HG02973 (cell line): ENCODE data around the gene ITGAX.
"Not testable (repeated sequence)": the region's sequence is repeated elsewhere in the genome, so short reads cannot be mapped to it uniquely, and the experiment has no call there.

ENCODE experiments used
- ATAC-seq: cut with Tn5 transposase; IDR thresholded peaks from one replicate; pipeline ENCODE4 v1.9.1; 2021; ENCODE audit warnings: moderate library complexity; ENCODE audit not compliant: unreplicated experiment

ITGAX gene

GRCh38 chr16:31404353-31405064 is 49.5 kb downstream of the ITGAX start:
- no peak for ATAC-seq

GRCh38 chr16:31407406-31407805 is 52.4 kb downstream of the ITGAX start:
- no peak for ATAC-seq

GRCh38 chr16:31409433-31409832 is 54.5 kb downstream of the ITGAX start:
- no peak for ATAC-seq

- ATAC-seq, result no peak
Observed at GRCh38 chr16:31410082-31410481, 55.1 kb downstream of the ITGAX start.

GRCh38 chr16:31411024-31411844 is 56.3 kb downstream of the ITGAX start:
- ATAC-seq, result no peak

GRCh38 chr16:31412750-31413149 is 57.8 kb downstream of the ITGAX start:
- ATAC-seq, result no peak

- ATAC-seq, result no peak
Observed at GRCh38 chr16:31413381-31413780, 58.4 kb downstream of the ITGAX start.

GRCh38 chr16:31413943-31414342 is 59.0 kb downstream of the ITGAX start:
- ATAC-seq, result no peak

GRCh38 chr16:31414706-31415105 is 59.7 kb downstream of the ITGAX start:
- ATAC-seq, result no peak

- no peak for ATAC-seq
Observed at GRCh38 chr16:31416371-31416770, 61.4 kb downstream of the ITGAX start.

GRCh38 chr16:31417036-31417435 is 62.1 kb downstream of the ITGAX start:
- not testable (repeated sequence) for ATAC-seq

- no peak for ATAC-seq
Observed at GRCh38 chr16:31417916-31418315, 62.9 kb downstream of the ITGAX start.

- ATAC-seq, result no peak
Observed at GRCh38 chr16:31420037-31420436, 65.1 kb downstream of the ITGAX start.

GRCh38 chr16:31421587-31421986 is 66.6 kb downstream of the ITGAX start:
- ATAC-seq, result no peak

GRCh38 chr16:31423241-31423640 is 68.3 kb downstream of the ITGAX start:
- no peak for ATAC-seq

- no peak for ATAC-seq
Observed at GRCh38 chr16:31423801-31424200, 68.8 kb downstream of the ITGAX start.

- ATAC-seq, result no peak
Observed at GRCh38 chr16:31427441-31428278, 72.7 kb downstream of the ITGAX start.

- no peak for ATAC-seq
Observed at GRCh38 chr16:31428279-31428597, 73.3 kb downstream of the ITGAX start, which contains the start of gene COX6A2. TSS of gene COX6A2 (minus strand) at chr16:31428360. CDS start at chr16:31428325, 35 bp downstream.

GRCh38 chr16:31428638-31429247 is 73.8 kb downstream of the ITGAX start:
- no peak for ATAC-seq

GRCh38 chr16:31429314-31429713 is 74.3 kb downstream of the ITGAX start:
- ATAC-seq, result no peak

GRCh38 chr16:31429796-31430195 is 74.8 kb downstream of the ITGAX start:
- no peak for ATAC-seq
